GM23338 (cell line): ENCODE measurements around the gene BAG5. TPM values are rescaled to one million over a fixed set of nuclear protein-coding genes. Genes with fewer than 3 reads are reported as not detected.

ENCODE experiments used
- ATAC-seq: fragments of 200-7000 bp; cut with Tn5 transposase; 3 replicates; pipeline ENCODE4 v1.9.1; 2020
- DNase-seq: peaks from one replicate; pipeline ENCODE4 v3.0.0-alpha.2; 2015; ENCODE audit warnings: low spot score
- H2AFZ ChIP-seq: fragments of 200-600 bp; sonication (generic); 2 replicates; pipeline ENCODE4 v1.8.0; 2016; ENCODE audit warnings: antibody characterized with exemption, mild to moderate bottlenecking, moderate library complexity
- H3F3A ChIP-seq: fragments of 200-600 bp; sonication (generic); replicated peaks from 2 replicates; pipeline ENCODE4 v1.8.0; 2017; ENCODE audit warnings: antibody characterized with exemption, mixed run types, low read depth
- H3K27ac ChIP-seq: fragments of 200-600 bp; sonication (generic); 2 replicates; pipeline ENCODE4 v1.6.1; 2016; ENCODE audit warnings: low read depth
- H3K27me3 ChIP-seq: fragments of 200-600 bp; sonication (generic); 2 replicates; pipeline ENCODE4 v1.8.0; 2016; ENCODE audit warnings: mild to moderate bottlenecking, mixed run types, moderate library complexity; ENCODE audit not compliant: insufficient read depth
- H3K36me3 ChIP-seq: fragments of 200-600 bp; sonication (generic); 2 replicates; pipeline ENCODE4 v1.8.0; 2016; ENCODE audit warnings: mild to moderate bottlenecking; ENCODE audit not compliant: insufficient read depth
- H3K4me1 ChIP-seq: fragments of 200-600 bp; sonication (generic); 2 replicates; pipeline ENCODE4 v1.8.0; 2016; ENCODE audit warnings: mild to moderate bottlenecking, moderate library complexity; ENCODE audit not compliant: insufficient read depth
- H3K4me2 ChIP-seq: fragments of 200-600 bp; sonication (generic); 2 replicates; pipeline ENCODE4 v1.7.1; 2017; ENCODE audit warnings: mixed run types
- H3K4me3 ChIP-seq: fragments of 200-600 bp; sonication (generic); 2 replicates; pipeline ENCODE4 v1.6.1; 2016; ENCODE audit warnings: mixed run types
- H3K79me2 ChIP-seq: fragments of 200-600 bp; sonication (generic); replicated peaks from 2 replicates; pipeline ENCODE4 v1.8.0; 2017; ENCODE audit warnings: mild to moderate bottlenecking; ENCODE audit not compliant: insufficient read depth
- H3K9me2 ChIP-seq: fragments of 200-600 bp; sonication (generic); 2 replicates; pipeline ENCODE4 v1.8.0; 2017; ENCODE audit not compliant: insufficient read depth
- H4K20me1 ChIP-seq: fragments of 200-600 bp; sonication (generic); replicated peaks from 2 replicates; pipeline ENCODE4 v1.8.0; 2017; ENCODE audit warnings: mild to moderate bottlenecking; ENCODE audit not compliant: insufficient read depth
- H3K27ac Mint-ChIP-seq: 2 replicates; pipeline ENCODE4 v1.8.0; 2020; ENCODE audit warnings: inconsistent platforms, mild to moderate bottlenecking, moderate library complexity, mixed read lengths
- H3K27me3 Mint-ChIP-seq: 3 replicates; pipeline ENCODE4 v1.8.0; 2022; ENCODE audit warnings: low read depth, mild to moderate bottlenecking, moderate library complexity, mixed read lengths, inconsistent platforms; ENCODE audit not compliant: insufficient read depth, poor library complexity
- H3K36me3 Mint-ChIP-seq: 3 replicates; pipeline ENCODE4 v1.8.0; 2021; ENCODE audit warnings: low read depth, mild to moderate bottlenecking, inconsistent platforms, moderate library complexity, mixed read lengths
- H3K4me1 Mint-ChIP-seq: 3 replicates; pipeline ENCODE4 v1.8.0; 2020; ENCODE audit warnings: mild to moderate bottlenecking, inconsistent platforms, mixed read lengths
- H3K4me3 Mint-ChIP-seq: 3 replicates; pipeline ENCODE4 v1.8.0; 2021; ENCODE audit warnings: moderate library complexity, mild to moderate bottlenecking, inconsistent platforms, mixed read lengths
- H3K9me3 Mint-ChIP-seq: 3 replicates; pipeline ENCODE4 v1.8.0; 2020; ENCODE audit warnings: moderate library complexity, mild to moderate bottlenecking, inconsistent platforms, mixed read lengths
- CREB1 ChIP-seq: fragments of 250-450 bp; sonication (Bioruptor Pico); IDR thresholded peaks from 2 replicates; pipeline ENCODE4 v1.5.0; 2020; ENCODE audit warnings: low read depth, mild to moderate bottlenecking, moderate library complexity
- CTCF ChIP-seq, 2 experiments: fragments of 200-600 bp in 1 of 2; sonication (generic) in 1 of 2; conservative IDR thresholded peaks; 2 replicates each; pipeline versions ENCODE4 v1.5.1 to v1.6.1; 2016 to 2017; ENCODE audit warnings: antibody characterized with exemption in 2 of 2, low read depth in 2 of 2, mild to moderate bottlenecking in 2 of 2, moderate library complexity in 1 of 2
- EZH2phosphoT487 ChIP-seq: fragments of 200-600 bp; sonication (generic); IDR thresholded peaks from one replicate; pipeline ENCODE4 v1.8.1; 2018; ENCODE audit warnings: antibody characterized with exemption; ENCODE audit not compliant: unreplicated experiment
- JUNB ChIP-seq: IDR thresholded peaks from one replicate; pipeline ENCODE4 v1.6.1; 2016; ENCODE audit warnings: antibody characterized with exemption; ENCODE audit not compliant: unreplicated experiment
- NANOG ChIP-seq: IDR thresholded peaks from 2 replicates; pipeline ENCODE4 v1.6.1; 2016; ENCODE audit warnings: antibody characterized with exemption, borderline replicate concordance
- REST ChIP-seq: IDR thresholded peaks from one replicate; pipeline ENCODE4 v1.6.1; 2018; ENCODE audit warnings: antibody characterized with exemption; ENCODE audit not compliant: unreplicated experiment
- STAT1 ChIP-seq: IDR thresholded peaks from one replicate; pipeline ENCODE4 v1.6.1; 2016; ENCODE audit warnings: antibody characterized with exemption; ENCODE audit not compliant: unreplicated experiment
- ZNF331 ChIP-seq: fragments of 250-450 bp; sonication (Bioruptor Pico); IDR thresholded peaks from 2 replicates; pipeline ENCODE4 v1.5.0; 2020; ENCODE audit warnings: low read depth, mild to moderate bottlenecking, moderate library complexity
- polyA plus RNA-seq: library from polyadenylated mRNA; unstranded; fragments of >200 nt; fragmentation: Nextera tagmentation; extraction: Ambion mirVana; gene quantifications from 2 replicates; pipeline ENCODE4 v1.2.1, GENCODE V29; 2016
- total RNA-seq: library from RNA; depleted of rRNA; stranded (reverse); fragments of >200 nt; shearing (Covaris generic); gene quantifications from 2 replicates; pipeline ENCODE4 v1.2.3, GENCODE V29; 2014

BAG5 gene
- total and polyA plus RNA-seq, 2 experiments from 2014 or later = 21.1 to 29.2 TPM

- TF ChIP-seq REST (no peak), JUNB (no peak), STAT1 (no peak), NANOG (no peak)
Observed at GRCh38 chr14:103562179-103562428, 353 bp downstream of the BAG5 start (continued).

GRCh38 chr14:103561381-103562178, 877 bp downstream of the BAG5 start:
- peaks cover 16% of the 10 kb centered on the region for H3K4me1 ChIP-seq
- ATAC-seq = peak; percentile 39
- peaks cover 40% of the 10 kb centered on the region for H3K36me3 Mint-ChIP-seq
- peaks cover 27% of the 10 kb centered on the region for H3K4me1 Mint-ChIP-seq
- peaks cover 15% of the 10 kb centered on the region; the same call in 1 of the 2 replicates for H3K36me3 ChIP-seq
- no peaks in the 10 kb centered on the region for H3K27me3 ChIP-seq
- TF ChIP-seq CREB1 (peak; percentile 35), CTCF (conservative IDR thresholded peaks at IDR 0.05; ENCODE audit: low read depth in 2 of 2) (no peak), ZNF331 (CRISPR knock-in tag) (no peak)
- no peaks in the 10 kb centered on the region for H3K9me2 ChIP-seq
- H3K79me2 ChIP-seq = peaks cover 91% of the 10 kb centered on the region
- peak overlapping the region; percentile 90 for H3K4me3 Mint-ChIP-seq
- peak; percentile 77 for DNase-seq
- H3K4me3 ChIP-seq = peak overlapping the region; percentile 100
- peak overlapping the region; percentile 74; the same call in 1 of the 2 replicates for H2AFZ ChIP-seq
- H3K4me2 ChIP-seq = peak overlapping the region; percentile 99
- H3K27ac ChIP-seq = peak overlapping the region; percentile 91
- peaks cover 38% of the 10 kb centered on the region for H3F3A ChIP-seq
- peaks cover 9% of the 10 kb centered on the region for H3K27me3 Mint-ChIP-seq
- peaks cover 38% of the 10 kb centered on the region for H4K20me1 ChIP-seq
- H3K27ac Mint-ChIP-seq = peak overlapping the region; percentile 95
- H3K9me3 Mint-ChIP-seq = no peaks in the 10 kb centered on the region; the same call in 2 of the 3 replicates

DNA sequence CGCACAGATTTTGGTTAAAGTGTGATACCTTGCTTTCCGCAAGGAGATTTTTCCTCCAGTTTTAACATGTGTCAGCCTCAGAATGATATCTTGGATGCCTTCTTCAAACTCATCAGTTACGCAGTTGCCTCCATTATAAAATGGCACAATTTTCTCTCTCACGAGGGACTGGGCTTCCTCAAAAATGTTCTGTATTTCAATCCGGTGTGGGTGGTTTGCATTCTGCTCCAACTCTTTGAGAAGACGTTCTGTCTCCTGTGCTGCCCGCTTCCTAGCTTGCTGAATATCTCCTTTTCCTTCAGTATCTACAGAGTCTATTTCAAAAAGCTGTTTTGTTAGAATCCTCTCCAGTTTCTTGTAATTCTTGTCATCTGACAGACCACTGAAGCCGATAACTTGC, 1.8 kb downstream of the BAG5 start:
- peaks cover 40% of the 10 kb centered on the region for H3K36me3 Mint-ChIP-seq
- peaks cover 9% of the 10 kb centered on the region for H3K27me3 Mint-ChIP-seq
- H3K4me3 ChIP-seq = peak overlapping the region; percentile 100
- H3K27ac Mint-ChIP-seq = no peak overlapping the region
- H3K9me2 ChIP-seq = no peaks in the 10 kb centered on the region
- peaks cover 15% of the 10 kb centered on the region; the same call in 1 of the 2 replicates for H3K36me3 ChIP-seq
- peak overlapping the region; percentile 90 for H3K4me3 Mint-ChIP-seq
- H3K27ac ChIP-seq = peak overlapping the region; percentile 4
- H3K9me3 Mint-ChIP-seq = no peaks in the 10 kb centered on the region
- peaks cover 16% of the 10 kb centered on the region for H3K4me1 ChIP-seq
- no peaks in the 10 kb centered on the region for H3K27me3 ChIP-seq
- no peak for DNase-seq
- H2AFZ ChIP-seq = no peak overlapping the region
- H3K4me1 Mint-ChIP-seq = peaks cover 27% of the 10 kb centered on the region
- H4K20me1 ChIP-seq = peaks cover 38% of the 10 kb centered on the region
- H3F3A ChIP-seq = peaks cover 38% of the 10 kb centered on the region
- peak overlapping the region; percentile 99 for H3K4me2 ChIP-seq
- TF ChIP-seq EZH2phosphoT487 (no peak), REST (no peak)
- peaks cover 82% of the 10 kb centered on the region for H3K79me2 ChIP-seq
- ATAC-seq = no peak
